GM10248 (cell line): Measurements from ENCODE around the gene GNPAT.

ENCODE experiments used
- CTCF ChIA-PET: fragments of 300-600 bp; sonication (Branson Sonifier 250); formaldehyde crosslinking; extraction: SDS; loops from one replicate; lab custom pipeline; 2021; ENCODE audit warnings: antibody characterized with exemption; lab: Yijun Ruan, JAX
- POLR2A ChIA-PET: fragments of 350-650 bp; sonication (Branson Sonifier 250); formaldehyde crosslinking; extraction: SDS; loops from one replicate; lab custom pipeline; 2020; ENCODE audit warnings: antibody characterized with exemption; lab: Yijun Ruan, JAX
- DNase-seq: peaks from one replicate; pipeline ENCODE4 v3.0.0; 2012; ENCODE audit errors: extremely low spot score
- TF ChIP-seq, protein P1 (sequence below): IDR thresholded peaks from 2 replicates; pipeline ENCODE4 v1.5.1; 2012; ENCODE audit warnings: mild to moderate bottlenecking, low read depth; ENCODE audit errors: extremely low read depth, missing control alignments, control extremely low read depth

The GNPAT gene

DNA sequence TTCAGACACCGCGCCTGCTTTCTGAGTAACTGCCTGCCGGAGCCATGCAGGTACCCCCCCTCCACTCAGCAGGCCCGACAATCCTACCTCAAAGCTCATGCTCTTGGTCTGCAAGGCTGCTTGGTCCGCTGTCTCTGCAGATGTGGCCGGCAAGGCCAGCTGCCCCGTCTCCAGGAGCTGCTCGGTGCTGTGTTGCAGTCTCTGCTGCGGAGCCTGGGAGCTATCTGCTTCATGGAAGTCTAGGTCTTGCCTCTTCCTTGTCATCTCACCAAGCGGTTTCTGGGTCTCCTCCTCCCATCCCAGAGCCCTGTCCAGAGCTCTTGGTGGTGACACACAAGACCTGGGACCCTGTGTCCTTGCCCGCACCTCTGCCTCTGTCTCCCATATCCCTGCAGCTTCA lies 24.0 kb upstream of the GNPAT start:
- CTCF ChIA-PET: interaction anchor here (2.2 to 2.3 kb wide), 3 partner anchors 7 to 301 kb away, joined by 4 to 8 read pairs (median 5); partner anchors contain the start of genes EXOC8 and SPRTN
- DNase-seq: no peak
- POLR2A ChIA-PET: no interaction called here
- TF ChIP-seq, protein P1, sequence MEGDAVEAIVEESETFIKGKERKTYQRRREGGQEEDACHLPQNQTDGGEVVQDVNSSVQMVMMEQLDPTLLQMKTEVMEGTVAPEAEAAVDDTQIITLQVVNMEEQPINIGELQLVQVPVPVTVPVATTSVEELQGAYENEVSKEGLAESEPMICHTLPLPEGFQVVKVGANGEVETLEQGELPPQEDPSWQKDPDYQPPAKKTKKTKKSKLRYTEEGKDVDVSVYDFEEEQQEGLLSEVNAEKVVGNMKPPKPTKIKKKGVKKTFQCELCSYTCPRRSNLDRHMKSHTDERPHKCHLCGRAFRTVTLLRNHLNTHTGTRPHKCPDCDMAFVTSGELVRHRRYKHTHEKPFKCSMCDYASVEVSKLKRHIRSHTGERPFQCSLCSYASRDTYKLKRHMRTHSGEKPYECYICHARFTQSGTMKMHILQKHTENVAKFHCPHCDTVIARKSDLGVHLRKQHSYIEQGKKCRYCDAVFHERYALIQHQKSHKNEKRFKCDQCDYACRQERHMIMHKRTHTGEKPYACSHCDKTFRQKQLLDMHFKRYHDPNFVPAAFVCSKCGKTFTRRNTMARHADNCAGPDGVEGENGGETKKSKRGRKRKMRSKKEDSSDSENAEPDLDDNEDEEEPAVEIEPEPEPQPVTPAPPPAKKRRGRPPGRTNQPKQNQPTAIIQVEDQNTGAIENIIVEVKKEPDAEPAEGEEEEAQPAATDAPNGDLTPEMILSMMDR: no peak

DNA sequence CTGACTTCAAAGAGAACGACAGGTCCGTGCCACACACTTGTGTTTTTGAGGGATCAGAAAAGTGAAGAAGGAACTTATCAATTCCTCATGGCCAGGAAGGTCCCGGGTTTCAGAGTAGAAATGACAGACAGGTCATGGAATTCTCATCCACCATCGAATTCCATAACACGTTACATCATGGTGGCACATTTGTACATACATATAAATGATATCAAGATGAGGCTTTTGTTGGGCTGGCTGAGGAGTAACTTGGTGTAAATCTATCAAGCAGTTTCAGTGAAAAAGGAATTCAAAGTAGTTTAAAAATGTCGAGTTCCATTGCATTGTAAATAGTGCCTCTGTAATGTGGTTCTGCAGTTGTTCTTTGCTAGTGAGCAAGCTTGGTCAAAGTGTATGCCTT lies 22.9 kb upstream of the GNPAT start:
- ChIA-PET CTCF (interaction anchor here (2.3 kb wide), 1 partner anchor 119 kb away, joined by 4 read pairs; the partner anchor contains the start of genes EXOC8 and SPRTN), POLR2A (no interaction called here)
- DNase-seq: no peak
- TF ChIP-seq, protein P1: no peak

DNA sequence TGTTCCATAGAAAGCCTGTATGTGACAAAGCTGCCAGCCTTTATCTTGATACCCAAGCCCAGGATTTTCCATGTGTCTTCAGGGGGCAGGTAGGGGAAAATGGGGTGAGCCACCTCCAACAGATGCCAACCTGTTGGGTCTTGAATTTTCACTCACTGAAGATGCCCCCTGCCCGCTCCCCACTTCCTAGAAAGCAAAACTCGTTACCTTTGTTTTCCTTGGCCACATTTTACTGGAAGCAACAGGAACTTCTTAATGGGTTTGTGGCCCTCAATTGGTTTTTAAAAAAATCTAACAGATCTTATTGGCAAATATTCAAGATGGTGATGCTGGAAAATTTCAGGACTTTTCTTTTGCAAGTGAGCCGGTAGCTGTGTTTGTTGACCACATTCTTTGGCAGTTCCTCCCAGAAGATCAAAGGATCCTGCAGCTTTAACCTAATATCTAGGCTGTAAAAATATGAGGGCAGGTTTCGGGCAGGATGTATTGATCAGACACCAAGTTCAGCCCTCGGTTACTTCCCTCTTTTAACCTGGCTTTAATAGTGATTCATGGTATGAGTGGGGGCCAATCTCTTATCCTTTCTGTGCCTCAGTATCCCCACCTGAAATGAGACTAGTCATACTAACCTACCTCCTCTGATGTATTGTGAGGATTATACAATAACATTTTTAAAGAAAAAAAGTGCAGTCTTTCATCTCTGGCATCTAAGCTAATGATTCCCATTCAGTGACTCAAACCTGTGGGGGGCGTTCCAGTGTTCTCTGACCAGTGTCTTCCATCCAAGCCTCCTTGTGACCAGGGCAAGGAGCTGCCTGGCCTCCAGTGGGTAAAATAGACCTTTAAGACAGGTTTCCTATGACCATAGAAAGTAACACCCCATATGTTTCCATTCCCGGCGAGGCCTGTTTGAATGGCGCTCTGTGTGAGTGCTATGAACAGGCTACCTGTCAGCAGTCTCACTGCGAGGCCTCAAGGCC lies 21.3 kb upstream of the GNPAT start:
- DNase-seq: no peak
- ChIA-PET POLR2A (no interaction called here), CTCF (interaction anchor here (1.2 kb wide), 1 partner anchor 8 kb away, joined by 6 read pairs; no protein-coding TSS in a partner anchor)
- TF ChIP-seq, protein P1: no peak

DNA sequence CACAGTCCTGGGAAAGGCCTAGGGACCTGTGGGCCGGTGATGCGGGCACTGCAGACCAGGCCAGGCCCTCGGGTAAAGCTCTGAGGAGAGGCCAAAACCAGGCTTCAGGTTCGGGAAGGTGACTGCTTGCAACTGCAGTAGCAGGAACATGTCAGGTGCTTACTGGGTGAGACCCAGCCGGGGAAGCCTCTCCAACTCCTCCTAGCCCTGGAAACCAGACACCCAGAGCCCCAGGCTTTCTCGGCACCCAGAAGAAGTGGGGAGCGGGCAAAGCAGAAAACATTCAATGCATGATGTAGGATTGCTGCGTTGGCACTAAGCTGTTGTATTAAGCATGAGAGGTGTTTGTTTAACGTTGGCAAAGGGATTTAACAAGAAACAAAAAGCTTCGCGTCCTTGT lies 20.2 kb upstream of the GNPAT start:
- POLR2A ChIA-PET: no interaction called here
- DNase-seq: no peak
- CTCF ChIA-PET: interaction anchor here (1.2 kb wide), 1 partner anchor 9 kb away, joined by 6 read pairs; no protein-coding TSS in a partner anchor
- TF ChIP-seq, protein P1: no peak

DNA sequence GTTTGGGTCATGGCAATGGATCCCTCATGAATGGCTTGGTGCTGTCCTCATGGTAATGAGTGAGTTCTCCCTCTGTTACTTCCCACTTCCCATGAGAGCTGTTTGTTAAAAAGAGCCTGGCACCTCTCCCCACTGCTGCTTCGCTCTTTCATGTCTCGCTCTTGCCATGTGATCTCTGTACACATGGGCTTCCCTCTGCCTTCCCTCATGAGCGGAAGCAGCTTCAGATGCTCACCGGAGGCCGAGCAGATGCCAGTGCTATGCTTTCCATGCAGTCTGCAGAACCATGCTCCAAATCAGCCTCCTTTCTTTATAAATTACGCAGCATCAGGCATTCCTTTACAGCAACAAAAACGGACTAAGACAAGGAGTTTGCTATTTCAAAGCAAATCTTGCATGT lies 14.9 kb upstream of the GNPAT start:
- ChIA-PET POLR2A (no interaction called here), CTCF (interaction anchor here (0.9 to 1.4 kb wide), 3 partner anchors 11 to 14 kb away, joined by 3 to 4 read pairs (median 3); no protein-coding TSS in a partner anchor)

DNA sequence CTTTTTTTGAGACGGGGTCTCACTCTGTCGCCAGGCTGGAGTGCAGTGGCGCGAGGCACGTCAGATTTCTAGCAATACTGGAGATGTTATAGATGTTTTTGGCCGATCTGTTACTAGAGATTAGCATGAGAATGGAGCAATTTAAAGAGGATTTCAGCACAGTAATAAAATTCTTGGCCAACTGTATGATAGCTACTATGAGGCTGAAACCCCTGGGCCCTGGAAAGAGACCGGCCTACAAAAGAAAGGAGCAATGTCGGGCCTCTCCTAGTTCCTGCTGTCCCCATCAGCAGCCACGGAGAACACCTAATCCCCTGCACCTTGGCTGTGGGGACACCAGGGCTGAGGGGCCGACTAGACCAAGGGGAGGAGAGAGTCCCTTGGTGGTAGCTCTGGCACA lies 9.5 kb upstream of the GNPAT start:
- ChIA-PET CTCF (no interaction called here), POLR2A (no interaction called here)
- TF ChIP-seq, protein P1: no peak
- no peak for DNase-seq

More for the DNA sequence above, 14.9 kb upstream of the GNPAT start:
- no peak for DNase-seq
- TF ChIP-seq, protein P1: no peak
